DOHH2 (cell line): Measurements from ENCODE around the gene ACADM.

Experiments
- CTCF ChIP-seq: fragments of 200-600 bp; sonication (generic); IDR thresholded peaks from one replicate; pipeline ENCODE4 v1.5.1; 2014; ENCODE audit warnings: antibody characterized with exemption, mild to moderate bottlenecking, low read depth, low read length; ENCODE audit not compliant: poor library complexity, severe bottlenecking
- EZH2phosphoT487 ChIP-seq: fragments of 200-600 bp; sonication (generic); IDR thresholded peaks from 2 replicates; pipeline ENCODE4 v1.6.1; 2017; ENCODE audit warnings: borderline replicate concordance, mild to moderate bottlenecking, antibody characterized with exemption, low read length, moderate library complexity, mixed read lengths

- TF ChIP-seq CTCF (no peak), EZH2phosphoT487 (no peak)
Measured at GRCh38 chr1:75789988-75790387, 65.5 kb downstream of the ACADM start.
